Natural killer cell (primary cell): Measurements from ENCODE around the gene PPP1R27. TPM values are rescaled to one million over a fixed set of nuclear protein-coding genes. Genes with fewer than 3 reads are reported as not detected.

ENCODE experiments used
- ATAC-seq, 3 donors: fragments of 150-1000 bp in 2 of 3; fragments of 200-7000 bp in 1 of 3; cut with Tn5 transposase; 1 replicate in 1 of 3; 2 replicates in 2 of 3; pipeline ENCODE4 v1.10.0; 2021; ENCODE audit warnings: mild to moderate bottlenecking in 2 of 3, moderate library complexity in 2 of 3
- DNase-seq, 2 donors: peaks; one replicate each; pipeline versions ENCODE4 v3.0.0 to v3.0.0-alpha.2; 2013 to 2021; ENCODE audit warnings: mixed read lengths in 1 of 2
- H3K27ac ChIP-seq: one replicate; pipeline ENCODE4 v1.5.1; 2013; ENCODE audit warnings: mild to moderate bottlenecking, low read length
- H3K27me3 ChIP-seq: one replicate; pipeline ENCODE4 v1.6.1; 2013; ENCODE audit warnings: low read length; ENCODE audit not compliant: control insufficient read depth, insufficient read depth
- H3K36me3 ChIP-seq: one replicate; pipeline ENCODE4 v1.6.1; 2013; ENCODE audit warnings: low read length; ENCODE audit not compliant: control insufficient read depth, insufficient read depth
- H3K4me1 ChIP-seq: one replicate; pipeline ENCODE4 v1.6.1; 2013; ENCODE audit warnings: low read length; ENCODE audit not compliant: control insufficient read depth, insufficient read depth
- H3K4me3 ChIP-seq: one replicate; pipeline ENCODE4 v1.5.1; 2013; ENCODE audit warnings: low read length
- H3K9me3 ChIP-seq: one replicate; pipeline ENCODE4 v1.6.1; 2013; ENCODE audit warnings: low read length; ENCODE audit not compliant: control insufficient read depth, insufficient read depth
- H3K27ac Mint-ChIP-seq, 2 donors: one replicate each; pipeline ENCODE4 v1.8.0; 2022; ENCODE audit warnings: mild to moderate bottlenecking in 2 of 2, mixed read lengths in 2 of 2, moderate library complexity in 1 of 2
- H3K27me3 Mint-ChIP-seq, 2 donors: one replicate each; pipeline ENCODE4 v1.8.0; 2022; ENCODE audit warnings: low read depth in 2 of 2, mixed read lengths in 2 of 2
- H3K36me3 Mint-ChIP-seq: one replicate; pipeline ENCODE4 v1.8.0; 2022; ENCODE audit warnings: mixed read lengths
- H3K4me1 Mint-ChIP-seq, 2 donors: one replicate each; pipeline ENCODE4 v1.8.0; 2022; ENCODE audit warnings: mixed read lengths in 2 of 2
- H3K4me3 Mint-ChIP-seq: one replicate; pipeline ENCODE4 v1.8.0; 2022; ENCODE audit warnings: mild to moderate bottlenecking, moderate library complexity, mixed read lengths
- H3K9me3 Mint-ChIP-seq, 2 donors: one replicate each; pipeline ENCODE4 v1.8.0; 2022; ENCODE audit warnings: mixed read lengths in 2 of 2
- CTCF ChIP-seq: fragments of 200-600 bp; IDR thresholded peaks from one replicate; pipeline ENCODE4 v1.8.0; 2022; ENCODE audit warnings: antibody characterized with exemption
- WGBS: methylation state at CpG from one replicate; pipeline ENCODE4 v1.1.7; 2013; ENCODE audit warnings: missing lambda C conversion rate; ENCODE audit not compliant: insufficient coverage; 5-methylcytosine and 5-hydroxymethylcytosine counted together
- intact Hi-C: fragments of 100-400 bp; cut with micrococcal nuclease; formaldehyde crosslinking; loops from one replicate; pipeline ENCODE4 v1.14.2; 2022
- total RNA-seq, 4 donors: library from RNA; stranded (reverse); fragments of 120-200 nt in 1 of 4; gene quantifications; one replicate each; pipeline versions ENCODE4 v1.2.3 to v1.2.4, GENCODE V29; 2013 to 2022

PPP1R27 gene
- total RNA-seq, 3 donors from 2014 or later (not counting 1 experiment from before 2014, with no cell fraction given), result not detected

GRCh38 chr17:81801327-81801726, 33.5 kb downstream of the PPP1R27 start:
- Histone ChIP-seq H3K27ac (no peak overlapping the region), H3K4me1 (no peaks in the 10 kb centered on the region), H3K4me3 (no peak overlapping the region), H3K9me3 (no peaks in the 10 kb centered on the region), H3K36me3 (no peaks in the 10 kb centered on the region), H3K27me3 (peaks cover 17% of the 10 kb centered on the region)
- DNase-seq (no peak), ATAC-seq (no peak)
- intact Hi-C loops, result no loop called here
- 87% methylated on average over 9 of the region's 9 CpGs for WGBS
- Mint-ChIP-seq H3K9me3 (no peaks in the 10 kb centered on the region), H3K27me3 (peaks cover 25 to 34% of the 10 kb centered on the region in 2 donors), H3K4me3 (no peak overlapping the region), H3K36me3 (no peaks in the 10 kb centered on the region), H3K4me1 (peaks cover 0 to 4% of the 10 kb centered on the region in 2 donors), H3K27ac (no peak overlapping the region)
- no peak for TF ChIP-seq CTCF

GRCh38 chr17:81794509-81794908, 40.3 kb downstream of the PPP1R27 start:
- DNase-seq, result no peak
- ATAC-seq, result peak in 1 of 3 donors; percentile 30
- Histone ChIP-seq H3K27me3 (no peaks in the 10 kb centered on the region), H3K36me3 (no peaks in the 10 kb centered on the region), H3K9me3 (no peaks in the 10 kb centered on the region), H3K27ac (no peak overlapping the region), H3K4me3 (no peak overlapping the region), H3K4me1 (no peaks in the 10 kb centered on the region)
- Mint-ChIP-seq H3K4me1 (no peaks in the 10 kb centered on the region), H3K27ac (no peak overlapping the region), H3K36me3 (no peaks in the 10 kb centered on the region), H3K4me3 (no peak overlapping the region), H3K27me3 (no peaks in the 10 kb centered on the region), H3K9me3 (no peaks in the 10 kb centered on the region)
- TF ChIP-seq CTCF, result no peak
- intact Hi-C loops, result no loop called here
- 71% methylated on average over 8 of the region's 8 CpGs for WGBS

- no peaks in the 10 kb centered on the region for H3K9me3 Mint-ChIP-seq
- H3K36me3 Mint-ChIP-seq, result no peaks in the 10 kb centered on the region
- Histone ChIP-seq H3K36me3 (no peaks in the 10 kb centered on the region), H3K27ac (no peak overlapping the region), H3K4me1 (no peaks in the 10 kb centered on the region), H3K27me3 (no peaks in the 10 kb centered on the region), H3K4me3 (no peak overlapping the region), H3K9me3 (no peaks in the 10 kb centered on the region)
- no peaks in the 10 kb centered on the region for H3K27me3 Mint-ChIP-seq
- intact Hi-C loops, result no loop called here
- H3K4me3 Mint-ChIP-seq, result no peak overlapping the region
- 97% methylated on average over 3 of the region's 3 CpGs for WGBS
- no peak overlapping the region for H3K27ac Mint-ChIP-seq
- TF ChIP-seq CTCF, result no peak
- no peak for DNase-seq
- ATAC-seq, result peak in 1 of 3 donors; percentile 7
- no peaks in the 10 kb centered on the region for H3K4me1 Mint-ChIP-seq
These were observed 40.8 kb downstream of the PPP1R27 start for GRCh38 chr17:81794074-81794476.
